Naive B cell (primary cell): ENCODE measurements around the gene PTPRD. TPM values are rescaled to one million over a fixed set of nuclear protein-coding genes. Genes with fewer than 3 reads are reported as not detected.
"Not testable (repeated sequence)": the region's sequence is repeated elsewhere in the genome, so short reads cannot be mapped to it uniquely, and the experiment has no call there.

Source experiments
- ATAC-seq, 2 donors: fragments of 150-1000 bp; cut with Tn5 transposase; 2 replicates each; pipeline ENCODE4 v1.10.0; 2021; ENCODE audit warnings: low read depth in 2 of 2, mild to moderate bottlenecking in 2 of 2, moderate library complexity in 2 of 2
- DNase-seq: peaks from one replicate; pipeline ENCODE4 v3.0.0; 2022
- H3K27ac Mint-ChIP-seq, 6 donors: one replicate each; pipeline ENCODE4 v1.8.0; 2020 to 2022; ENCODE audit warnings: mild to moderate bottlenecking in 6 of 6, mixed read lengths in 6 of 6, moderate library complexity in 5 of 6, inconsistent platforms in 2 of 6
- H3K27me3 Mint-ChIP-seq, 3 donors: one replicate each; pipeline ENCODE4 v1.8.0; 2021 to 2022; ENCODE audit warnings: mixed read lengths in 3 of 3, mild to moderate bottlenecking in 1 of 3
- H3K36me3 Mint-ChIP-seq, 2 donors: one replicate each; pipeline ENCODE4 v1.8.0; 2020 to 2022; ENCODE audit warnings: mixed read lengths in 2 of 2, inconsistent platforms in 1 of 2, mild to moderate bottlenecking in 1 of 2
- H3K4me1 Mint-ChIP-seq, 3 donors: one replicate each; pipeline ENCODE4 v1.8.0; 2020 to 2022; ENCODE audit warnings: mixed read lengths in 3 of 3, inconsistent platforms in 1 of 3, mild to moderate bottlenecking in 1 of 3, moderate library complexity in 1 of 3
- H3K4me3 Mint-ChIP-seq, 8 donors: one replicate each; pipeline ENCODE4 v1.8.0; 2020 to 2022; ENCODE audit warnings: mild to moderate bottlenecking in 8 of 8, mixed read lengths in 8 of 8, moderate library complexity in 8 of 8, inconsistent platforms in 2 of 8
- H3K9me3 Mint-ChIP-seq, 7 donors: one replicate each; pipeline ENCODE4 v1.8.0; 2020 to 2022; ENCODE audit warnings: mixed read lengths in 7 of 7, mild to moderate bottlenecking in 5 of 7, inconsistent platforms in 2 of 7, moderate library complexity in 1 of 7
- polyA plus RNA-seq, 6 donors: library from polyadenylated mRNA; unstranded; fragments of 300-500 nt; fragmentation: Illumina TruSeq; gene quantifications; one replicate each; pipeline ENCODE4 v1.2.3, GENCODE V29; 2021; ENCODE audit warnings: low read depth in 6 of 6

The PTPRD gene
- polyA plus RNA-seq, 6 donors from 2014 or later, result not detected

DNA sequence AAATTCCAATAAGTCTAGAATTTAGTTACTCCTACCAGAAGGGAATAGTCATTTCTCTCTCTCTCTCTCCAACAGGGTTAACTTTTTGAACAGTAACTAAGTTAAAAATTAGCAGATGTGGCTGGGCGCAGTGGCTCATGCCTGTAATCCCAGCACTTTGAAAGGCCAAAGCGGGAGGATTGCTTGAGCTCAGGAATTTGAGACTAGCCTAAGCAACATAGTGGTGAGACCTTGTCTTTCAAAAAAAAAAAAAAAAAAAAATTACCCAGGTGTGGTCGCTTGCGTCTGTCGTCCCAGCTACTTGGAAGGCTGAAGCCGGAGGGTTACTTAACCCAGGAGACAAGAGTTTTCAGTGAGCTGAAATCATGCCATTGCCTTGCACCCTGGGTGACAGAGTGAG is 639.7 kb downstream of the PTPRD start:
- Mint-ChIP-seq H3K27me3 (peaks cover 0 to 5% (median 0%) of the 10 kb centered on the region in 3 donors), H3K27ac (no peak overlapping the region), H3K4me3 (no peak overlapping the region), H3K36me3 (no peaks in the 10 kb centered on the region), H3K9me3 (no peaks in the 10 kb centered on the region), H3K4me1 (no peaks in the 10 kb centered on the region)
- no peak for ATAC-seq
- no peak for DNase-seq

DNA sequence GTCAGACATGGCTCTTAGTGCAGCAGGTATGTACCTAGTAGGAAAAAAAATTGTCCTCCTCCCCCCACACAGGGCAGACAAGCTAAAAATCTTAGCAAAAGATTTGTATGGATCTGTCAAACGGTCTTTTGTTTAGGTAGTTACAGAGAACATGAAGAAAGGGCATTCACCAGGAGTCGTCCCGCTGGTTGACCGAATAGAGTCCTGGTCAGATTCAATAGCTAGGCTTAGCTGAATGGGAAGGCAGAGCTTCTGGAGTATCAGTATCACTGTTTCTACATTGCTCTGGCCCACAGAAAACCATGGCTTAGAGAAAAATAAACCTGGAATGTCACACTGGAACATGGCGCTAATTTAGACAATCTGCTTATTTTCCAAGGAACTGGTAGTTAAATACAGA is 642.3 kb downstream of the PTPRD start:
- Mint-ChIP-seq H3K27ac (no peak overlapping the region), H3K27me3 (peaks cover 0 to 5% (median 0%) of the 10 kb centered on the region in 3 donors), H3K9me3 (no peaks in the 10 kb centered on the region), H3K4me1 (no peaks in the 10 kb centered on the region), H3K4me3 (no peak overlapping the region), H3K36me3 (no peaks in the 10 kb centered on the region)
- no peak for ATAC-seq
- no peak for DNase-seq

DNA sequence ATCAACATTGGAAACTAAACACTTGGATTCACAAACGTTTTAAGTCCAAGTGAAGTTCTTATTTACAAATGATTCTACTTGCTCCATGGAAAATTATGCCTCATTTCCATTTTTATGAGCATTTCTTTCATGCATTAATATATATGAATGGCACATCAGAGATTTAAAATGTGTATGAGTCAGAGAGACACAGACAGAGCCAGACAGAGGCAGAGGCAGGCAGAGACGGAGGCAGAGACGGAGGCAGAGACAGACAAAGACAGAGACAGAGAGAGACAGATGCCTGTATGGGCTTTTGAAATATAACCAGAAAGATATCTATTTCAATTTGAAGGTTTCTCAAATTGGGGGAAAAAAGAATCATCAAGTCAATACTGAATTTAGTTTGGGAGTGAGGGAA is 649.0 kb downstream of the PTPRD start:
- Mint-ChIP-seq H3K27me3 (peaks cover 0 to 3% (median 0%) of the 10 kb centered on the region in 3 donors), H3K4me3 (no peak overlapping the region), H3K9me3 (peaks cover 0 to 4% (median 0%) of the 10 kb centered on the region in 7 donors), H3K36me3 (no peaks in the 10 kb centered on the region), H3K4me1 (no peaks in the 10 kb centered on the region), H3K27ac (no peak overlapping the region)
- DNase-seq (no peak), ATAC-seq (no peak)

GRCh38 chr9:9961934-9962333 is 650.9 kb downstream of the PTPRD start:
- no peak overlapping the region for H3K27ac Mint-ChIP-seq
- H3K9me3 Mint-ChIP-seq, result peaks cover 0 to 4% (median 0%) of the 10 kb centered on the region in 7 donors
- peaks cover 0 to 3% (median 0%) of the 10 kb centered on the region in 3 donors for H3K27me3 Mint-ChIP-seq
- ATAC-seq (no peak), DNase-seq (no peak)
- H3K36me3 Mint-ChIP-seq, result no peaks in the 10 kb centered on the region
- no peaks in the 10 kb centered on the region for H3K4me1 Mint-ChIP-seq
- H3K4me3 Mint-ChIP-seq, result no peak overlapping the region

GRCh38 chr9:9961487-9961886 is 651.3 kb downstream of the PTPRD start:
- DNase-seq (no peak), ATAC-seq (no peak)
- Mint-ChIP-seq H3K27ac (no peak overlapping the region), H3K36me3 (no peaks in the 10 kb centered on the region), H3K4me1 (no peaks in the 10 kb centered on the region), H3K4me3 (no peak overlapping the region), H3K27me3 (peaks cover 0 to 3% (median 0%) of the 10 kb centered on the region in 3 donors), H3K9me3 (peaks cover 0 to 4% (median 0%) of the 10 kb centered on the region in 7 donors)

GRCh38 chr9:9951556-9952160 is 661.1 kb downstream of the PTPRD start:
- Mint-ChIP-seq H3K27me3 (no peaks in the 10 kb centered on the region), H3K36me3 (no peaks in the 10 kb centered on the region), H3K27ac (no peak overlapping the region), H3K9me3 (no peaks in the 10 kb centered on the region), H3K4me1 (no peaks in the 10 kb centered on the region), H3K4me3 (no peak overlapping the region)
- ATAC-seq (no peak), DNase-seq (no peak)

DNA sequence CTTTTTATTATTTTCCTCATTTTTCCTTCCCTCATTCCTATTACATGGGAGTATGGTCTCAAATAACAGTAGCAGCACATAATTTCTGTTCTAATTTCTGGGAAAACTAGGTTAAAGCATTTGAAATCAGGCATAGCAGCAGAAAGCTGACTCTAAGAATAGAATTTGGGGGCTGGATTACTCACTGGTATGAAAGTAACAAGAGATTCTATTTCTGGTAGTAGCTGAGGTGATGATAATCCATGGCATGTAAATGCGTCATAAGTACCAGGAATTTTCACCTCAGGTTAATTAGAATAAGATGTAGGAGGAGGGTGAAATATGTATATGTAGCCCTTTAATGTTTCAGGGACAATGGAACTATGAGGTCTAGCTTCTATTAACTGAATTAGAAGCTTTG is 662.0 kb downstream of the PTPRD start:
- no peak for DNase-seq
- no peaks in the 10 kb centered on the region for H3K27me3 Mint-ChIP-seq
- H3K4me3 Mint-ChIP-seq, result no peak overlapping the region
- ATAC-seq, result no peak
- no peaks in the 10 kb centered on the region for H3K9me3 Mint-ChIP-seq
- H3K27ac Mint-ChIP-seq, result no peak overlapping the region
- H3K36me3 Mint-ChIP-seq, result no peaks in the 10 kb centered on the region
- H3K4me1 Mint-ChIP-seq, result no peaks in the 10 kb centered on the region

- DNase-seq (no peak), ATAC-seq (no peak)
- Mint-ChIP-seq H3K27ac (no peak overlapping the region), H3K9me3 (no peaks in the 10 kb centered on the region), H3K4me3 (no peak overlapping the region), H3K4me1 (no peaks in the 10 kb centered on the region), H3K27me3 (no peaks in the 10 kb centered on the region), H3K36me3 (no peaks in the 10 kb centered on the region)
Observed at GRCh38 chr9:9949978-9950377, 662.8 kb downstream of the PTPRD start.

DNA sequence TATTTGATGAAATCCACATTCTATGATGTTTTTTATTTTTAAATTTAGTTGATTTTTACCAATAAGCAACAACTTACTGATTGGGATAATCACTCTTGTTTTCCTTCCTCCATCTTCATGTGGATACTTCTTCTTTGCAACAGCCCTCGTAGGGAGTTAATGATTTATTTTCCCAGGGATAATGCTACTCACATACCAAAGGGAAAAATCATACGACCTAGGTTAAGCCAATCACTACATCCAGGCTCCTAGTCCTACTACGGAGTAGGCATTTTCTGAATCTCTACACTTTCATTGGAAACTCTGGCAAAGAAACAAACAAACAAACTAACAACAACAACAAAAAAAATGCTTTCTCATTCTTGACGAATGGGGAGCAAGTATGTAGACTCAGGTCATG is 663.4 kb downstream of the PTPRD start:
- no peak overlapping the region for H3K27ac Mint-ChIP-seq
- H3K4me3 Mint-ChIP-seq, result no peak overlapping the region
- ATAC-seq (no peak), DNase-seq (no peak)
- no peaks in the 10 kb centered on the region for H3K9me3 Mint-ChIP-seq
- no peaks in the 10 kb centered on the region for H3K36me3 Mint-ChIP-seq
- no peaks in the 10 kb centered on the region for H3K27me3 Mint-ChIP-seq
- H3K4me1 Mint-ChIP-seq, result no peaks in the 10 kb centered on the region

GRCh38 chr9:9945966-9946365 is 666.8 kb downstream of the PTPRD start:
- Mint-ChIP-seq H3K4me1 (no peaks in the 10 kb centered on the region), H3K9me3 (no peaks in the 10 kb centered on the region), H3K27ac (no peak overlapping the region), H3K27me3 (no peaks in the 10 kb centered on the region), H3K36me3 (no peaks in the 10 kb centered on the region), H3K4me3 (no peak overlapping the region)
- DNase-seq (no peak), ATAC-seq (no peak)

DNA sequence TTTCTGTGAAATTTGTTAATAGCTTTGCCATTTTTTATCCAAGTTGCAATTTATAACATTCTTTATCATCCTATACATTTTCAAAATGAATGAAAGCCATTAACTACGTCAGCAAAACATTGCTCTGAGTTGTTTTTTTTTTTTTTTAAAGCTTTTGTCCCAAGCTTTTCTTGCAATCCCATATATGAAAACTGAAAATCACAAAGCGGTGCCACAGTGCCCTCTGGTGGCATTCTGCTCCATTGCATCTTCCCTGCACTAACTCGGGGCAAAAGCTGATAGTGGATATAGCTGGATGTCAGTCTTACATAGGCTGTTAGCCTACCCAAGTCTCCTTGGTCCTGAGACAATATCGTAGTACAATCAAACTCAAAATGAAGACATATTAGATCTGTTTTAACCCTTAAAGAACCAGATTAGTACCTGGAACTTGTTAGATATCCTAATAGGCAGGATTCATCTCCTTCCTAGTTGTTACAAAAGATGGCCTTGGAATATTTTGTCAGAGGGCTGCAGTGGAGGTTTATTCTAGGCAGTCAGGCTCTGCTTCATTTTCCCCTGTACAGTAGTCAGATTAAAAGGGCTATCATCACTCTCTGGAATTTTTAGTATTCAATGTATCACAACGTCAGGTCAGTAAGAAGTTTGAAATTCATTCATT is 669.9 kb downstream of the PTPRD start:
- DNase-seq (peak; percentile 29), ATAC-seq (peak; percentile 40 to 60)
- Mint-ChIP-seq H3K27me3 (no peaks in the 10 kb centered on the region), H3K27ac (no peak overlapping the region), H3K4me1 (no peaks in the 10 kb centered on the region), H3K4me3 (no peak overlapping the region), H3K36me3 (no peaks in the 10 kb centered on the region), H3K9me3 (no peaks in the 10 kb centered on the region)

- no peaks in the 10 kb centered on the region for H3K9me3 Mint-ChIP-seq
- DNase-seq, result no peak
- H3K27me3 Mint-ChIP-seq, result no peaks in the 10 kb centered on the region
- H3K4me3 Mint-ChIP-seq, result no peak overlapping the region
- ATAC-seq, result no peak
- no peaks in the 10 kb centered on the region for H3K4me1 Mint-ChIP-seq
- H3K27ac Mint-ChIP-seq, result no peak overlapping the region
- no peaks in the 10 kb centered on the region for H3K36me3 Mint-ChIP-seq
Observed at GRCh38 chr9:9938432-9938831, 674.4 kb downstream of the PTPRD start.

GRCh38 chr9:9931464-9931863 is 681.3 kb downstream of the PTPRD start:
- not testable (repeated sequence) for H3K27ac Mint-ChIP-seq, ATAC-seq, H3K27me3 Mint-ChIP-seq, DNase-seq, H3K36me3 Mint-ChIP-seq, H3K4me3 Mint-ChIP-seq, H3K4me1 Mint-ChIP-seq, H3K9me3 Mint-ChIP-seq

DNA sequence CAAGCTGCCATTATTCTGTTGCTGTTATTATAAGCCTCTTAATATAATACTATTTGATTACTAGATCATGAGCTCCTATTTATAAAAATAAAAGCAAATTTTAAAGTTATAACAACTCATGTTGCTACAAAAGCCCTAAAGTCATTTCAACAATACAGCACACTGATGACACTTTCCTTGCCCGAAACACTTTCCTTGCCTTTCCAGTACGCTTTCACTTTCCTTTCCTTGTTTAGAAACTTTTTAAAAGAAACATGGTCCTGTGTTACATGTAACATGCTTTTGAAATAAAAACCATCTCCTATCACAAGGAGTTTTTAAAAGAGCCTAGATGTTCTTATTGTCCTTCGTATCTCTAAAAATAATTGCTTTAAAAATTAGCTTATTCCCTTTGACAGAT is 688.4 kb downstream of the PTPRD start:
- ATAC-seq, result no peak
- no peak for DNase-seq
- Mint-ChIP-seq H3K4me1 (peaks cover 0 to 8% (median 0%) of the 10 kb centered on the region in 3 donors), H3K4me3 (peak overlapping the region in 3 of 8 donors; percentile 30 to 58 (median 38)), H3K36me3 (no peaks in the 10 kb centered on the region), H3K27me3 (no peaks in the 10 kb centered on the region), H3K27ac (no peak overlapping the region), H3K9me3 (no peaks in the 10 kb centered on the region)
